DND-41 (cell line): ENCODE results near the gene OBSCN.

Experiments
- CTCF ChIP-seq: IDR thresholded peaks from 2 replicates; pipeline ENCODE4 v1.5.1; 2012; ENCODE audit warnings: borderline replicate concordance, low read length, moderate library complexity, mild to moderate bottlenecking; ENCODE audit not compliant: poor library complexity, severe bottlenecking; ENCODE audit errors: extremely low read depth
- EZH2 ChIP-seq: IDR thresholded peaks from 3 replicates; pipeline ENCODE4 v1.6.1; 2012; ENCODE audit warnings: borderline replicate concordance, low read depth, mild to moderate bottlenecking, moderate library complexity, low read length, inconsistent platforms; ENCODE audit not compliant: severe bottlenecking

- TF ChIP-seq CTCF (no peak), EZH2 (no peak)
These were observed 94.2 kb downstream of the OBSCN start for GRCh38 chr1:228302086-228302485.
